ENCODE results near the gene DVL1. TPM values are rescaled to one million over a fixed set of nuclear protein-coding genes. Genes with fewer than 3 reads are reported as not detected.

DVL1 gene
- total RNA-seq, 1 experiment from 2014 or later: 95.9 TPM

DNA sequence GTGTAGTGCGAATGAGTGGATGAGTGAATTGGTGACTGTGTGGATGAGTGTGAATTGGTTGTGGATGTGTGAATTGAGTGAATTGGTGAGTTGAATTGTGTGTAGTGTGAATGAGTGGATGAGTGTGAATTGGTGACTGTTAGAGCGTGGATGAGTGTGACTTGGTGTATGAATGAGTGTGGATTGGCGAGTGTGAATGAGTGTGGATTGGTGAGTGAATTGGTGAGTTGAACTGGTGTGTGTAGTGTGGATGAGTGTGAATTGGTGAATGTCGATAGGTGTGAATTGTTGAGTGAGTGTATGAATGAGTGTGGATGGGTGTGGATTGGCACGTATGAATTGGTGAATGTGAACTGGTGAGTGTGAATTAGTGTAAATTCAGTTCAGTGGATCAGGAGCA lies 18.1 kb upstream of the DVL1 start:
- peaks cover 11% of the 10 kb centered on the region for H3K4me1 ChIP-seq (replicated peaks)
- H3K27ac ChIP-seq: no peak overlapping the region
- no peak for DNase-seq (ENCODE audit: low read depth in 1 of 2, low spot score in 2 of 2)

GRCh38 chr1:1366699-1367066 lies 17.5 kb upstream of the DVL1 start:
- Histone ChIP-seq H3K4me1 (replicated peaks) (peaks cover 11% of the 10 kb centered on the region), H3K27ac (no peak overlapping the region), H3K27me3 (replicated peaks) (no peaks in the 10 kb centered on the region), H3K4me3 (no peak overlapping the region), H3K9me3 (replicated peaks) (peaks cover 12% of the 10 kb centered on the region), H3K36me3 (peaks cover 11% of the 10 kb centered on the region)
- no peak for DNase-seq (ENCODE audit: low read depth in 1 of 2, low spot score in 2 of 2)

More for the DNA sequence above, 18.1 kb upstream of the DVL1 start:
- H3K27me3 ChIP-seq (replicated peaks): no peaks in the 10 kb centered on the region
- H3K9me3 ChIP-seq (replicated peaks): peaks cover 12% of the 10 kb centered on the region
- H3K4me3 ChIP-seq: no peak overlapping the region
- peaks cover 18% of the 10 kb centered on the region for H3K36me3 ChIP-seq

DNA sequence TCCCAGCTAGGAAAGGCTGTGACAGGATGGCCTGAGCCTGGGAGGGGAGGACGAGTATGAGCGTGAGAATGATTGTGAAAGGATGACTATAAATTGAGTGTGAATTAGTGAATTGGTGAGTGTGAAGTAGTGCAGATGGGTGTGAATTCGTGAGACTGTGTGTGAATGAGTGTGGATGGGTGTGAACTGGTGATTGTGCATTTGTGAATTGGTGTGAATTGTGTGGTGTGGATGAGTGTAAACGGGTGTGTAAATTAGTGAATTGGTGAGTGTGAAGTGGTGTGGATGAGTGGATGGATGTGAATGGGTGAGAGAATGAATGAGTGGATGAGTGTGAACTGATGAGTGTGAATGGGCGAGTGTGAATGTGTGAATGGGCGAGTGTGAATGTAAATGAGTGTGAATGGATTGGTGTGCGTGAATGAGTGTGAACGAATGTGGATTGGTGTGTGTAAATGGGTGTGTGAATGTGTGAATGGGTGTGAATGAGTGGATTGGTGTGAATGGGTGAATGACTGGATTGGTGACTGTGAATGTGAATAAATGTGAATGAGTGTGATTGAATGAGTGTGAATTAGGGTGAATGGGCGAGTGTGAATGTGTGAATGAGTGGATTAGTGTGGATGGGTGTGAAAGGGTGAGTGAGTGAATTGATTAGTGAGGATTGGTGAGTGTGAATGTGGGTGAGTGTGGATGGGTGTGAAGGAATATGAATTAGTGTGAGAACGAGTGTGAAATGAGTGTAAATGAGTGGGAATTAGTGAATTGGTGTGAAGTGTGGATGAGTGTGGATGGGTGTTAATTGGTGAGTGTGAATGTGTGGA lies 16.9 kb upstream of the DVL1 start:
- H3K9me3 ChIP-seq (replicated peaks): peaks cover 12% of the 10 kb centered on the region
- no peaks in the 10 kb centered on the region for H3K27me3 ChIP-seq (replicated peaks)
- no peak overlapping the region for H3K4me3 ChIP-seq
- peaks cover 5% of the 10 kb centered on the region; the same call in 1 of the 2 replicates for H3K36me3 ChIP-seq
- no peak for DNase-seq (ENCODE audit: low read depth in 1 of 2, low spot score in 2 of 2)
- peaks cover 13% of the 10 kb centered on the region for H3K4me1 ChIP-seq (replicated peaks)
- no peak overlapping the region for H3K27ac ChIP-seq

DNA sequence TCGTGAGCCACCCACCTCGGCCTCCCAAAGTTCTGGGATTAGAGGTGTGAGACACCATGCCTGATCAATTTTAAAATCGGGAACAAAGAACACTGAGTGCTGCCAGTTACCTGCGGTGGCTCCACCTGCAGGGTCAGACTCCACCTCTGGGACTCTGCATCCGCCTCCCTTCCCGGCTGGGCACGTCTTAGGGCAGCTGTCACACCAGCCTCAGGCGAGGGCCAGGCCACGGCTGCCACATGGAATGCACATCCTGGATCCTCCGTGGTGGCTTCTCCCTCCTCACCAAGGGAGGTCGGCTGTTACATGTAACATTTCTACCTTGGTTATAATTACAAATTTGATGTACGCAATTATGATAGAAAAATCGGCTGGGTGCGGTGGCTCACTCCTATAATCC lies 15.0 kb upstream of the DVL1 start:
- peaks cover 31% of the 10 kb centered on the region for H3K4me1 ChIP-seq (replicated peaks)
- DNase-seq (ENCODE audit: low read depth in 1 of 2, low spot score in 2 of 2): no peak
- H3K27ac ChIP-seq: no peak overlapping the region
- no peaks in the 10 kb centered on the region for H3K27me3 ChIP-seq (replicated peaks)
- peaks cover 12% of the 10 kb centered on the region for H3K9me3 ChIP-seq (replicated peaks)
- no peaks in the 10 kb centered on the region for H3K36me3 ChIP-seq
- no peak overlapping the region for H3K4me3 ChIP-seq

DNA sequence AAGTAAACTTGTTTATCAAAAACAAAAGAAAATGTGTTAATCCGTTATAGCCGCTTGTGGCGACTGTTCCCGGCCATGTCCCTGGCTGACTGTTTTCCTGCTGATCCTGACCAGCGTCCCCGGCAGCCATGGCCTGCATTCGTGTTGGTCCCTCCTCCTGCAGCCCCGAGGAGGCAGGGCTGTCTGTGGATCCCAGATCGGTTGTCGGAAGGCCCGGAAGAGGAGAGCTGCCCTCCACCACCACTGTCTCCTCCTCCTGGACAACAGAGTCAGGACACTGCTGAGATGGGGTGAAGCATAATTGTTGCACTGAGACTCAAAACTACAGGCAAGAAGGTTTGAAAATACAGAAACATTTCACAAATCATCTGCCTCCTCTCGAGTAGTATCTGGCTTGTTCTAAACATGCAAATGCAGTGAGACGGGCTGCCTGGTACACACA lies 12.8 kb upstream of the DVL1 start:
- H3K36me3 ChIP-seq: peaks cover 1% of the 10 kb centered on the region
- DNase-seq (ENCODE audit: low read depth in 1 of 2, low spot score in 2 of 2): peak; percentile 61 to 77
- peaks cover 8% of the 10 kb centered on the region for H3K9me3 ChIP-seq (replicated peaks)
- H3K4me3 ChIP-seq: no peak overlapping the region
- peak overlapping the region; percentile 90 for H3K27ac ChIP-seq
- peaks cover 49% of the 10 kb centered on the region for H3K4me1 ChIP-seq (replicated peaks)
- no peaks in the 10 kb centered on the region for H3K27me3 ChIP-seq (replicated peaks)

DNA sequence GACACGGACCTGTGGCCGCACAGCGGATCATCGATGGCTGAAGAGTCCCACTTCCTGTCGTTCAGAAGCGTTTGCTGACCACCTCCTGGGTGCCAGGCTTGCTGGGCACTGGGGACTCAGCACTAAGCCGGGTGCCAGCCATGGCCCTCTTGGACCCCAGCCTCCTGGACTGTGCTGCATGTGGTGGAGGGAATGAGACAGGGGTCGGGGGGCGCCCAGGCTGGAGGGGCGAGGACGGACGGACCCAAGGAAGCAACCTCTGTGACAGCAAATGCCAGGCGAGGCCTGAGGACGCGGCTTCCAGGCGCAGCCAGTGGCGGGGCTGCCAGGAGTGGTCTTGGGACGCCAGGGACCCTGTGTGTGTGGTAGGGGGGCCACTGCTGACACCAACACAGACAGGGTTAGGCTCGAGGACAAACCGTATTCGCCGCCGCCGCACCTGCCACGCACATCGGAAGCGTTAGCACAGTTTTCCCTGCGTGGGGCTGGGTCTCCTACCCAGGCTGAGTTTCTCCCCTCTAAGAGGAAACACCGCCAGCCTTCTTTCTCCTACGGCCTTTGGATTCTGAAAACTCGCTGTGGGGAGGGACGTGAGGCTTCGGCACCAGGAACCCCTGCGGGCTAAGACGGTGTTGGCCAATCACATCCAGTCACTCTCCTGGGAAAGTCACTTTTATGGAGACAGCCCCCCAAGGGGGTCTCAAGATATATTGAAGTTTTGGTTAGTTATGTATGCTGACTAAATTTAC lies 12.2 kb upstream of the DVL1 start:
- no peaks in the 10 kb centered on the region for H3K27me3 ChIP-seq (replicated peaks)
- H3K9me3 ChIP-seq (replicated peaks): peaks cover 6% of the 10 kb centered on the region
- H3K36me3 ChIP-seq: peaks cover 5% of the 10 kb centered on the region
- peak overlapping the region; percentile 90 for H3K27ac ChIP-seq
- DNase-seq (ENCODE audit: low read depth in 1 of 2, low spot score in 2 of 2): no peak
- H3K4me1 ChIP-seq (replicated peaks): peaks cover 53% of the 10 kb centered on the region
- H3K4me3 ChIP-seq: no peak overlapping the region

DNA sequence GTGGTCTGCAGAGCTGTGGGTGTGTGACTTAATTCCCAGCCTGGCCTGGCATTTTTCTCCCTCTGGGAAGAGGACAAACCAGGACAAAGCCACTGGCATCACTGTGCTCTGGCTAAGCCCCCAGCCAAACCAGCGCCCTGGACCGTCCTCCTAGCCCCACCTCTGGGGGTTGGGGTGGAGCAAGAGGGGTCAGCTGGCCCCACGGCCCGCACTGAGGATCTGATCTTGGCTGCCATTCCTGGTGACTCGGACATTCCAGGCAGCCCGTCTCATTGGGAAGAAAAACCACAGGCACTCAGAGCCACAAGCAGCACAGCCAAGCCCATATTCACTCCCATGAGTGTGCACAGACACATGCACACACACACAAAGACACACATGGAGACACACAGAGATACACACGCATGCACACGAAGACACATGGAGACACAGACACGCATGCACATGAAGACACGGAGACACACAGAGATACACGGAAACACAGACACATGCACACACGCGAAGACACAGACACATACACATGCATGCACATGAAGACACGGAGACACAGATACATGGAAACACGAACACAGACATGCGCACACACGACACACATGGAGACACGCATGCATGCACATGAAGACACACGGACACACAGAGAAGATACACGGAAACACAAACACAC lies 11.4 kb upstream of the DVL1 start:
- H3K36me3 ChIP-seq: peaks cover 5% of the 10 kb centered on the region
- H3K4me3 ChIP-seq: no peak overlapping the region
- H3K27ac ChIP-seq: peak overlapping the region; percentile 90
- H3K4me1 ChIP-seq (replicated peaks): peaks cover 53% of the 10 kb centered on the region
- no peaks in the 10 kb centered on the region for H3K27me3 ChIP-seq (replicated peaks)
- H3K9me3 ChIP-seq (replicated peaks): no peaks in the 10 kb centered on the region; the same call in 1 of the 2 replicates
- peak; percentile 89 to 95 for DNase-seq (ENCODE audit: low read depth in 1 of 2, low spot score in 2 of 2)

GRCh38 chr1:1359664-1360468 lies 10.6 kb upstream of the DVL1 start:
- H3K4me3 ChIP-seq: no peak overlapping the region
- peak in 1 of 2 experiments; percentile 73 for DNase-seq (ENCODE audit: low read depth in 1 of 2, low spot score in 2 of 2)
- H3K27me3 ChIP-seq (replicated peaks): no peaks in the 10 kb centered on the region
- peaks cover 5% of the 10 kb centered on the region for H3K36me3 ChIP-seq
- H3K9me3 ChIP-seq (replicated peaks): no peaks in the 10 kb centered on the region
- peaks cover 53% of the 10 kb centered on the region for H3K4me1 ChIP-seq (replicated peaks)
- peak overlapping the region; percentile 90 for H3K27ac ChIP-seq

DNA sequence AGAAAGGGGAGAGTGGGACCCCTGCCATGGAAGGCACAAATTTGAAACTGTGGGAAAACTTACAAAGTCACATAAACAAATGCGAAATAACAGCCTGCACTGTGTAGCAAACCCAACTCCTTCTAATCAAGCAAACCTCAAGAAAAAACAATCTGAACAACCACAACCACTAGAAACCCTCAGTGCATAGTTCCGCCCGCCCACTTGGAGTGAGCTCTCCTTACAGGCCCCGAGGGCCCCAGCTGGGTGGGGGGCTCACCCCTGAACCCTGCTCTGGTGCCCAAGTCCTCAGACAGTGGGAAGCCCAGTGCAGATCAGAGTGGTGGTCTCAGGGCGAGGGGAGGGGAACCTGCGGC lies 10.1 kb upstream of the DVL1 start:
- Histone ChIP-seq H3K36me3 (peaks cover 11% of the 10 kb centered on the region), H3K27me3 (replicated peaks) (no peaks in the 10 kb centered on the region), H3K27ac (peak overlapping the region; percentile 90), H3K9me3 (replicated peaks) (no peaks in the 10 kb centered on the region), H3K4me1 (replicated peaks) (peaks cover 53% of the 10 kb centered on the region), H3K4me3 (no peak overlapping the region)
- peak in 1 of 2 experiments; percentile 85 for DNase-seq (ENCODE audit: low read depth in 1 of 2, low spot score in 2 of 2)

DNA sequence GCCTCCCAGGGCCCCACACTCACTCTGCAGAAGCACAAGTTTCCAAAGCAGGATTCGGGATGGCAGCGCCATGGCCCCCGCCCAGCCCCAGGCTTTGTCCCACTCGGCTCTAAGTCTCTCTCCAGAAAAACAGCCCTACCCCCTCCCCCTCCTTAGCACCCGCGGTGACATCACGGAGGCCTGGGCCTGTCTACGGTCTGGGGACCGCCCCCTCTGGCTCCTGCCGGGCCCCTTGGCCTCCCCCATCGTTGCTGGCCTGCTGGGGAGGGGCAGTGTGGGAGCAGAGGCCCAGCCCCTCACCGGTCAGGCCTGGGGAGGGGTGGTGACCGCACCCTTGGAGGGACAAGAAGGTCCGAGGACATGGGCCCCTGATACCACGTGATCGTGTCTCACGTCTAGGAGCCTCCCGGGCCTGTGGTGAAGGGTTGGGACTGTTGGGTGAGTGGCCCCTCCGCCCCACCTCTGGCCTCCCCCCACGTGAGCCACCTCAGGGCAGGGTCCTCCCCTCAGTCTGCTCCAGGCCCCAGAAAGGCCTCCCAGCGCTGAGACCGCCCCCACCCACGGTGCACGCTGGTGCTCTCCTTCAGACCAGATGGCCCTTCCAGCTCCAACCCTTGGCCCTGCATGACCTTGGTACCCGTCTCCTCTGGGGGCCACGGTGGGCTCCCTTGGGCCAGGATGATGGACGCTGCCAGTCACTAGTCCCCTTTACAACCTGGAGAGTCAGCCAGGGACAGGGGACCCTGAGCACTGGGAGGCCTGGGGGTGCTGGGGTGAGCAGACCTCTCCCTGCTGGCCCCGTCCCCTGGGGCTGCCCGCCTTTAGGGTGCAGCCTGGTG lies 9.4 kb upstream of the DVL1 start, which contains the start of gene MXRA8:
MXRA8 (minus strand) TSS at position 123 of the 839 bp plus-strand sequence; CDS start at position 72, 51 bp downstream.
- Histone ChIP-seq H3K4me1 (replicated peaks) (peaks cover 53% of the 10 kb centered on the region), H3K36me3 (peaks cover 17% of the 10 kb centered on the region), H3K9me3 (replicated peaks) (no peaks in the 10 kb centered on the region), H3K4me3 (peak within 1 kb of the TSS; percentile 48), H3K27me3 (replicated peaks) (no peaks in the 10 kb centered on the region), H3K27ac (peak within 1 kb of the TSS; percentile 90)
- peak; percentile 93 to 94 for DNase-seq (ENCODE audit: low read depth in 1 of 2, low spot score in 2 of 2)

DNA sequence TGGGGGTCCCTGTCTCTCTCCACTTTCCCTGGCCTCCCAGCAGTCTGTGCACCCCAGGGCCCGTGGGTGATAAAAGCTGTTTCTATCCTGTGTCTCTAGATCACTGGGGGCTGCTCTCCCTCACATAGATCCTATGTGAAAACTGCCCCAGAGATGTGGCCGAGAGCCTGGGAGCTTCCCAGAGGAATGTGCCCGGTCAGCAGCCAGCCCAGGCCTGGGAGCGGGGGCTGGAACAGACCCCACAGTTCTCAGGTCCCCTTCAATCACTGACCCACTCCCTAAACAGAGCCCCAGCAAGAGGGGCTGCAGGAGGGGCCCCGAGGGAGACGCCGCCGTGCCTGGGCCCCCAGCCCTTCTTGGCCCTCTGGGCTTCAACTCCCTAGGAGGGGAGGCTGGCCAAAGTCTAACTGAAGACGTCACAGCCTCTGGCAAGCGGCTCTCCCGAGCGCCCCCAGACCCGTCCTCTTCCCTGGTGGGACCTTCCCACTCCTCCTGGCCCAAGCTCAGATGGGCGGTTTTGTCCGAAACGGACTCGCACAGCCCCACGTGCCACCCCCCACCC lies 8.7 kb upstream of the DVL1 start:
- Histone ChIP-seq H3K27me3 (replicated peaks) (no peaks in the 10 kb centered on the region), H3K4me3 (peak overlapping the region; percentile 48), H3K9me3 (replicated peaks) (no peaks in the 10 kb centered on the region), H3K27ac (peak overlapping the region; percentile 90), H3K36me3 (peaks cover 24% of the 10 kb centered on the region), H3K4me1 (replicated peaks) (peaks cover 53% of the 10 kb centered on the region)
- DNase-seq (ENCODE audit: low read depth in 1 of 2, low spot score in 2 of 2): peak in 1 of 2 experiments; percentile 68

DNA sequence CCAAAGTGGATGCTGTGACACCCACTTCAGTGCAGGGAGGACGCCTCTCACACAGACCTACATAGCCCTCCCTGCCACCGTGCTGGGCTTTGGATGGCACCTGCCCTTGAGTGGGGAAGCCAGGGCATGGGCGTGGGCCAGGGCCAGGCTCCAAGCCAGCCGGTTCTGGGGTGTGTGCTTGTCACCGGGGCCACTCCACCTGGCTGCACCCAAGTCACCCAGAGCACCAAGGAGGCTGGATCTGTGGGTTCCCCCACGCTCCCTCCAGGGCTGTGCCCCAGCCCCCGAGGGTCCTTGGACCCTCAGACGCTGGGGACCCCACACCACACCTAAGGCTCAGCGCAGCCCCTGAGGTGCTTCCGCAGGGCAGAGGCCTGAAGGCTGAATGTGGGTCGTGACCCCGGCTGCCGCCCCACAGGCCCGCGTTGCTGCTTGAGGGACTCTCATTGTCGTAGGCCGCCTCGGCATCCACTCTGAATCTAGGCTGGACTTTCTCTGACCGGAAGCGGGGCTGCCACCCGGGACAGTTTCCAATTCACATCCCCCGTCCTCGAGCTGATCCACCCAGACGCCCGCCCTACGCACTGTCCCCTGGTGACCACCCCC lies 7.7 kb upstream of the DVL1 start:
- H3K27ac ChIP-seq: peak overlapping the region; percentile 90
- DNase-seq (ENCODE audit: low read depth in 1 of 2, low spot score in 2 of 2): no peak
- H3K9me3 ChIP-seq (replicated peaks): no peaks in the 10 kb centered on the region
- H3K27me3 ChIP-seq (replicated peaks): no peaks in the 10 kb centered on the region
- H3K4me3 ChIP-seq: peak overlapping the region; percentile 48
- peaks cover 35% of the 10 kb centered on the region for H3K36me3 ChIP-seq
- H3K4me1 ChIP-seq (replicated peaks): peaks cover 48% of the 10 kb centered on the region
